ENCODE data around the gene PLD3. TPM values are rescaled to one million over a fixed set of nuclear protein-coding genes. Genes with fewer than 3 reads are reported as not detected.

Gene PLD3
- total and polyA plus RNA-seq, 2 experiments from 2014 or later = 866 to 875 TPM

GRCh38 chr19:40387155-40387554, 38.7 kb downstream of the PLD3 start:
- TF ChIP-seq CTCF (IDR thresholded peaks at IDR 0.05; ENCODE audit: low read depth, low read length) = no peak
- no peak overlapping the region for H3K27ac ChIP-seq
- DNase-seq (ENCODE audit: low read depth in 1 of 2, low spot score in 1 of 2) = no peak

GRCh38 chr19:40388481-40388880, 40.0 kb downstream of the PLD3 start:
- Histone ChIP-seq H3K4me1 (ENCODE audit: low read depth) (no peaks in the 10 kb centered on the region), H3K4me3 (no peak overlapping the region), H3K27ac (no peak overlapping the region), H3K9me3 (ENCODE audit: low read depth) (no peaks in the 10 kb centered on the region), H3K36me3 (no peaks in the 10 kb centered on the region), H3K27me3 (no peaks in the 10 kb centered on the region)
- DNase-seq (ENCODE audit: low read depth in 1 of 2, low spot score in 1 of 2) = no peak
- no peak for TF ChIP-seq CTCF (IDR thresholded peaks at IDR 0.05; ENCODE audit: low read depth, low read length)

More at GRCh38 chr19:40387155-40387554, 38.7 kb downstream of the PLD3 start:
- no peaks in the 10 kb centered on the region for H3K9me3 ChIP-seq (ENCODE audit: low read depth)
- H3K36me3 ChIP-seq = no peaks in the 10 kb centered on the region
- H3K4me1 ChIP-seq (ENCODE audit: low read depth) = no peaks in the 10 kb centered on the region
- H3K27me3 ChIP-seq = no peaks in the 10 kb centered on the region
- H3K4me3 ChIP-seq = no peak overlapping the region

GRCh38 chr19:40389404-40390083, 41.0 kb downstream of the PLD3 start:
- H3K27me3 ChIP-seq = no peaks in the 10 kb centered on the region
- TF ChIP-seq CTCF (IDR thresholded peaks at IDR 0.05; ENCODE audit: low read depth, low read length) = no peak
- H3K9me3 ChIP-seq (ENCODE audit: low read depth) = no peaks in the 10 kb centered on the region
- DNase-seq (ENCODE audit: low read depth in 1 of 2, low spot score in 1 of 2) = no peak
- no peak overlapping the region for H3K27ac ChIP-seq
- no peaks in the 10 kb centered on the region for H3K4me1 ChIP-seq (ENCODE audit: low read depth)
- H3K4me3 ChIP-seq = no peak overlapping the region
- H3K36me3 ChIP-seq = no peaks in the 10 kb centered on the region

GRCh38 chr19:40390084-40390742, 41.7 kb downstream of the PLD3 start, which contains the start of gene HIPK4:
Gene HIPK4, minus strand, starts transcription at chr19:40390181. Its CDS starts 279 bp downstream, at chr19:40389902.
- no peak for DNase-seq (ENCODE audit: low read depth in 1 of 2, low spot score in 1 of 2)
- H3K27me3 ChIP-seq = no peaks in the 10 kb centered on the region
- H3K9me3 ChIP-seq (ENCODE audit: low read depth) = no peaks in the 10 kb centered on the region
- no peak within 1 kb of the TSS for H3K4me3 ChIP-seq
- no peaks in the 10 kb centered on the region for H3K36me3 ChIP-seq
- no peaks in the 10 kb centered on the region for H3K4me1 ChIP-seq (ENCODE audit: low read depth)
- no peak for TF ChIP-seq CTCF (IDR thresholded peaks at IDR 0.05; ENCODE audit: low read depth, low read length)
- H3K27ac ChIP-seq = no peak within 1 kb of the TSS

GRCh38 chr19:40392123-40392522, 43.6 kb downstream of the PLD3 start:
- Histone ChIP-seq H3K27ac (no peak overlapping the region), H3K36me3 (no peaks in the 10 kb centered on the region), H3K4me3 (no peak overlapping the region), H3K27me3 (no peaks in the 10 kb centered on the region), H3K9me3 (ENCODE audit: low read depth) (no peaks in the 10 kb centered on the region), H3K4me1 (ENCODE audit: low read depth) (no peaks in the 10 kb centered on the region)
- DNase-seq (ENCODE audit: low read depth in 1 of 2, low spot score in 1 of 2) = no peak
- TF ChIP-seq CTCF (IDR thresholded peaks at IDR 0.05; ENCODE audit: low read depth, low read length) = no peak

Data from cardiac muscle cell (in vitro differentiated cells and primary cell).